Mucosa of rectum (tissue), 2 donors: ENCODE results near the gene TMEM50B.

ENCODE experiments used
- H3K27ac ChIP-seq, 2 donors: one replicate each; pipeline ENCODE4 v1.7.0; 2013; ENCODE audit warnings: inconsistent platforms in 2 of 2, low read depth in 2 of 2, low read length in 2 of 2
- H3K27me3 ChIP-seq, 2 donors: one replicate each; pipeline ENCODE4 v1.7.0; 2013; ENCODE audit warnings: low read length in 2 of 2; ENCODE audit not compliant: control insufficient read depth in 2 of 2, insufficient read depth in 2 of 2
- H3K36me3 ChIP-seq, 2 donors: one replicate each; pipeline ENCODE4 v1.7.0; 2013; ENCODE audit warnings: low read length in 2 of 2; ENCODE audit not compliant: control insufficient read depth in 2 of 2, insufficient read depth in 2 of 2
- H3K4me1 ChIP-seq, 2 donors: one replicate each; pipeline ENCODE4 v1.7.0; 2013; ENCODE audit warnings: low read length in 2 of 2, mild to moderate bottlenecking in 1 of 2; ENCODE audit not compliant: control insufficient read depth in 2 of 2, insufficient read depth in 2 of 2
- H3K4me3 ChIP-seq, 2 donors: one replicate each; pipeline ENCODE4 v1.7.0; 2013; ENCODE audit warnings: low read length in 2 of 2
- H3K9ac ChIP-seq, 2 donors: one replicate each; pipeline ENCODE4 v1.7.0; 2013; ENCODE audit warnings: low read length in 2 of 2, low read depth in 1 of 2, mild to moderate bottlenecking in 1 of 2
- H3K9me3 ChIP-seq, 2 donors: one replicate each; pipeline ENCODE4 v1.7.0; 2013; ENCODE audit warnings: low read length in 2 of 2; ENCODE audit not compliant: control insufficient read depth in 2 of 2
- donor health status: healthy.
- donor health status: Normal muscosa, but diverticular disease.

TMEM50B gene

GRCh38 chr21:33401630-33401992, 78.2 kb downstream of the TMEM50B start:
- no peak overlapping the region for H3K27ac ChIP-seq

More at GRCh38 chr21:33401630-33401992, 78.2 kb downstream of the TMEM50B start:
- no peaks in the 10 kb centered on the region for H3K36me3 ChIP-seq
- H3K27me3 ChIP-seq, result no peaks in the 10 kb centered on the region
- no peak overlapping the region for H3K9ac ChIP-seq
- H3K4me1 ChIP-seq, result peaks cover 18 to 20% of the 10 kb centered on the region in 2 donors
- no peak overlapping the region for H3K4me3 ChIP-seq
- H3K9me3 ChIP-seq, result no peaks in the 10 kb centered on the region
